Measurements from ENCODE around the gene PTRH2.

DNA sequence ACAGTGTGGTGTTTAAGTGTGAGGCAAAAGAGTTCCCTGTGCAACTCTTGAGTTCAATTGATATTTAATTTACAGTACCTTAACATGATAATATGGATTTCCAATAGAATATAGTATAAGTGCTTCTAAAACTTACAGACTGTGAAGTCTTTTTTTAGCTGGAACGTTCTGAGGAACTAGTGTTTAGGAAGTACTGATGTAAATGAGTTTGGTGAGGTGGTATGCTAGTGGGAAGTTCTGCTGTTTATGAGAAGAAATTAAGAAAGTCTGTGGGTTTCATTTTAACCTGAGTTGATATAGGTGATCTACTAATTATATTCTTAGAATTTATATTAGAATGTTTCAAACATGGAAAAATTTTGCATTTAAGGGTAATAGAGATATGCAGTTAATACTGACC is 32.0 kb downstream of the PTRH2 start:
- TF ChIP-seq ARNT (IDR thresholded peaks at IDR 0.05) (no peak), FOXM1 (IDR thresholded peaks at IDR 0.05; ENCODE audit: borderline replicate concordance) (no peak)
